Spleen (tissue), 11 donors: Measurements from ENCODE around the gene LSM2. TPM values are rescaled to one million over a fixed set of nuclear protein-coding genes. Genes with fewer than 3 reads are reported as not detected.
A peak's percentile ranks its signal among the peaks of the same experiment; 100 is the strongest.

ENCODE experiments used
- DNase-seq: peaks from one replicate; pipeline ENCODE4 v3.0.0-alpha.2; 2020
- H3K27ac ChIP-seq, 8 donors: fragments of 200-600 bp; sonication (generic) in 7 of 8; 1 replicate in 4 of 8; 2 replicates in 4 of 8; pipeline versions ENCODE4 v1.5.0 to v1.8.0; 2016 to 2021; ENCODE audit warnings: inconsistent platforms in 4 of 8, mild to moderate bottlenecking in 4 of 8, moderate library complexity in 1 of 8
- H3K27me3 ChIP-seq, 7 donors: fragments of 200-600 bp; sonication (generic) in 6 of 7; replicated peaks in 1 of 7; 1 replicate in 4 of 7; 2 replicates in 3 of 7; pipeline versions ENCODE4 v1.5.0 to v1.8.0; 2016 to 2021; ENCODE audit warnings: inconsistent platforms in 3 of 7, mild to moderate bottlenecking in 1 of 7
- H3K36me3 ChIP-seq, 6 donors: fragments of 200-600 bp; sonication (generic) in 5 of 6; 1 replicate in 4 of 6; 2 replicates in 2 of 6; pipeline versions ENCODE4 v1.5.0 to v1.8.0; 2016 to 2021; ENCODE audit warnings: inconsistent platforms in 2 of 6
- H3K4me1 ChIP-seq, 6 donors: fragments of 200-600 bp; sonication (generic) in 5 of 6; 1 replicate in 3 of 6; 2 replicates in 3 of 6; pipeline versions ENCODE4 v1.5.0 to v1.8.0; 2016 to 2021; ENCODE audit warnings: inconsistent platforms in 3 of 6
- H3K4me3 ChIP-seq, 8 donors: fragments of 200-600 bp; sonication (generic) in 7 of 8; 1 replicate in 4 of 8; 2 replicates in 4 of 8; pipeline versions ENCODE4 v1.5.0 to v1.8.0; 2016 to 2021; ENCODE audit warnings: inconsistent platforms in 4 of 8, mild to moderate bottlenecking in 4 of 8, moderate library complexity in 2 of 8
- H3K9me3 ChIP-seq, 8 donors: fragments of 200-600 bp; sonication (generic) in 7 of 8; 1 replicate in 4 of 8; 2 replicates in 4 of 8; pipeline versions ENCODE4 v1.5.0 to v1.8.0; 2016 to 2021; ENCODE audit warnings: inconsistent platforms in 4 of 8
- POLR2A ChIP-seq, 3 donors: fragments of 450-650 bp; IDR thresholded peaks; one replicate each; pipeline ENCODE4 v1.5.1; 2017; ENCODE audit warnings: antibody characterized with exemption in 3 of 3, mild to moderate bottlenecking in 1 of 3
- POLR2AphosphoS5 ChIP-seq, 3 donors: sonication (generic); formaldehyde crosslinking; IDR thresholded peaks; one replicate each; pipeline ENCODE4 v1.5.1; 2017; ENCODE audit warnings: antibody characterized with exemption in 3 of 3
- WGBS, 5 donors: extraction: QIAGEN DNeasy Blood & Tissue Kit in 3 of 5; methylation state at CpG; one replicate each; pipeline versions ENCODE4 v1.1.5 to v1.1.7; 2013 to 2018; 5-methylcytosine and 5-hydroxymethylcytosine counted together
- intact Hi-C: fragments of 100-400 bp; cut with DNase I; formaldehyde crosslinking; loops from one replicate; pipeline ENCODE4 v1.15.0; 2023; ENCODE audit warnings: low total_unique reads
- polyA plus RNA-seq, 3 donors: library from polyadenylated mRNA; stranded (reverse); fragments of 200-250 nt; gene quantifications; one replicate each; pipeline ENCODE4 v1.2.1, GENCODE V29; 2013
- total RNA-seq, 7 donors: library from RNA; depleted of rRNA in 3 of 7; stranded (reverse); fragments of >200 nt in 3 of 7; fragmentation: NEBNext Ultra II Directional in 4 of 7; extraction: Animal tissue kit (Norgen Biotek cat#: 25700) in 4 of 7; gene quantifications; one replicate each; pipeline versions ENCODE4 v1.1.0 to v1.2.1, GENCODE V29; 2016 to 2021
- TF ChIP-seq, protein P1 (sequence below), 11 experiments: fragments of 200-600 bp in 7 of 11; fragments of 450-650 bp in 4 of 11; sonication (generic) in 4 of 11; IDR thresholded peaks in 8 of 11; conservative IDR thresholded peaks in 3 of 11; 1 replicate in 7 of 11; 2 replicates in 4 of 11; pipeline versions ENCODE4 v1.4.0 to v1.8.0; 2016 to 2021; ENCODE audit warnings: antibody characterized with exemption in 11 of 11, inconsistent platforms in 4 of 11, mild to moderate bottlenecking in 1 of 11
- donor health status: healthy with polysubstance abuse.
- donor health status: DM: no; HTN: no; CAD: no; lungs with moderate emphysema.
- donor health status: DM: no; HTN: no; CAD: no.
- donor health status: Bipolar disorder and iron deficiency.
- donor health status: healthy.
- donor health status: DM: no; HTN: no; CAD: no.
- donor health status: DM: yes; HTN: yes; CAD: no.

LSM2 gene
- total and polyA plus RNA-seq, 10 donors, result 35.9 to 98.9 (median 51.6) TPM

DNA sequence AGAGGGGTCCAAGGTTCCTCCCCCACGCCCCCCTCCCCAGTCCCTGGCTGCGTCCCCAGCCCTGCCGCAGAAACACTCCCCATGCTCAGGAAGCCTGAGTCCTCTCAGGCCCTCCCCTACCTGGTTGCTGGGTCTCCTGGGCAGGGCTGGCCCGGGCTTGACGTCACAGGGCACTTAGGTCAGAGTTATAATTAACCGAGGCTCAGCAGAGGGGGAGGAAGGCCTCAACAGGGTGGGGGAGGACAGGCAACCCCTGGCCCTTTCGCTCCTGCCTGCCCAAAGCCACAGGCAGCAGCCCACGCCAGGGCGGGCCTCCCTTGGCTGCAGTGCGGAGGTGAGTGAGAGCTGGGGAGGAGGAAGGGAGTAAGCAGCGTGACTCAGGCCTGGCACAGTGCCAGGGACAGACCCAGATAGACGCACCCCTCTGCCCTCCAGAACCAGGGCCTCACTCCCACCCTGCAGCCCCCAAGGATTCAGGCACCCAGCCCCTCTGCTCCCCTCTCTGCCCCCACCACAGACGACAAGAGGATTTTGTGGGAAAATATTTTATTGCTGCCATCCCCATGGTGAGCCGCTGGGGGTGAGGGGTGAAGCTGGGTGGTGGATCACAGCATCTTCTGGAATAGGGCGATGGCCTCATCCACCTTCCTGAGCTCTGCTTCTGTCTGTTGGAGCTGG lies 29.6 kb downstream of the LSM2 start, which contains the start of gene VWA7:
Gene VWA7, minus strand, starts transcription at position 340 of the 678 bp plus-strand sequence. CDS start 549 bp downstream, outside the sequence.
- TF ChIP-seq POLR2AphosphoS5 (IDR thresholded peaks at IDR 0.05), result peak; percentile 77 to 85 (median 78)
- TF ChIP-seq, protein P1, sequence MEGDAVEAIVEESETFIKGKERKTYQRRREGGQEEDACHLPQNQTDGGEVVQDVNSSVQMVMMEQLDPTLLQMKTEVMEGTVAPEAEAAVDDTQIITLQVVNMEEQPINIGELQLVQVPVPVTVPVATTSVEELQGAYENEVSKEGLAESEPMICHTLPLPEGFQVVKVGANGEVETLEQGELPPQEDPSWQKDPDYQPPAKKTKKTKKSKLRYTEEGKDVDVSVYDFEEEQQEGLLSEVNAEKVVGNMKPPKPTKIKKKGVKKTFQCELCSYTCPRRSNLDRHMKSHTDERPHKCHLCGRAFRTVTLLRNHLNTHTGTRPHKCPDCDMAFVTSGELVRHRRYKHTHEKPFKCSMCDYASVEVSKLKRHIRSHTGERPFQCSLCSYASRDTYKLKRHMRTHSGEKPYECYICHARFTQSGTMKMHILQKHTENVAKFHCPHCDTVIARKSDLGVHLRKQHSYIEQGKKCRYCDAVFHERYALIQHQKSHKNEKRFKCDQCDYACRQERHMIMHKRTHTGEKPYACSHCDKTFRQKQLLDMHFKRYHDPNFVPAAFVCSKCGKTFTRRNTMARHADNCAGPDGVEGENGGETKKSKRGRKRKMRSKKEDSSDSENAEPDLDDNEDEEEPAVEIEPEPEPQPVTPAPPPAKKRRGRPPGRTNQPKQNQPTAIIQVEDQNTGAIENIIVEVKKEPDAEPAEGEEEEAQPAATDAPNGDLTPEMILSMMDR (IDR thresholded peaks at IDR 0.05 in 8 of 11, conservative IDR thresholded peaks at IDR 0.05 in 3 of 11), result no peak
- no peaks in the 10 kb centered on the region for H3K27me3 ChIP-seq
- intact Hi-C loops, result no loop called here
- H3K4me3 ChIP-seq, result peak within 1 kb of the TSS in 1 of 8 donors; percentile 44
- peaks cover 0 to 47% (median 41%) of the 10 kb centered on the region in 6 donors for H3K36me3 ChIP-seq
- WGBS, 5 donors, result 8 to 18% (median 14%) methylated on average over 11 to 15 of the region's 15 CpGs
- DNase-seq, result peak; percentile 90
- H3K4me1 ChIP-seq, result peaks cover 9 to 42% (median 26%) of the 10 kb centered on the region in 6 donors
- peak within 1 kb of the TSS in 6 of 8 donors; percentile 7 to 80 (median 32) for H3K27ac ChIP-seq
- H3K9me3 ChIP-seq, result no peaks in the 10 kb centered on the region

DNA sequence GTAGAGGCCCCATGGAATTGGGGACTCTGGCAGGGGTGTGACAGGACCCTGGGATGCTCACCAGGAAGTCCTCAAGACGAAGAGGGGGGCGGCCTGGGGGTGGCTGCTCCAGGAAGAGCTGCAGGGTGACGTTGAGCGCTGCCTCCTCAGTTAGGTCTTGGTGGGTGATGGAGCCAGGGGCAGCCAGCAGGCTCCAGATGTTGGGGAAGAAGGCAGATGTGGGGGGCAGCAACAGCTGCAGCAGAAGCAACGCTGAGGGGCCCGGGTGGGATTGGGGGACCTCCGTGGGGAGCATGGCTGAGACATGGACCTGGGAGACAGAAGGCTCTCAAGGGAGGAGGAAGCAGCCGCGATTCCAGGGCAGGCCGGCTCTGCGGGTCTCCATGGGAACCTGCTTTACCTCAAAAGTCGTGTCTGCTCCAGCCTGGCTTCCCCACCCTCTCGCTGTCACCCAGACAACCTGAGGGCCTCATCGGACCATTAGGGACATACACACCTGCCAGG lies 30.2 kb downstream of the LSM2 start:
- peak overlapping the region in 6 of 8 donors; percentile 7 to 80 (median 32) for H3K27ac ChIP-seq
- intact Hi-C loops, result no loop called here
- H3K4me1 ChIP-seq, result peaks cover 9 to 47% (median 29%) of the 10 kb centered on the region in 6 donors
- WGBS, 5 donors, result 19 to 40% (median 31%) methylated on average over 11 to 14 of the region's 14 CpGs
- no peaks in the 10 kb centered on the region for H3K9me3 ChIP-seq
- H3K27me3 ChIP-seq, result no peaks in the 10 kb centered on the region
- TF ChIP-seq, protein P1 (IDR thresholded peaks at IDR 0.05 in 8 of 11, conservative IDR thresholded peaks at IDR 0.05 in 3 of 11), result no peak
- no peak for TF ChIP-seq POLR2A (IDR thresholded peaks at IDR 0.05)
- no peak for TF ChIP-seq POLR2AphosphoS5 (IDR thresholded peaks at IDR 0.05)
- DNase-seq, result peak; percentile 70
- peaks cover 0 to 41% (median 35%) of the 10 kb centered on the region in 6 donors for H3K36me3 ChIP-seq
- peak overlapping the region in 1 of 8 donors; percentile 44 for H3K4me3 ChIP-seq

DNA sequence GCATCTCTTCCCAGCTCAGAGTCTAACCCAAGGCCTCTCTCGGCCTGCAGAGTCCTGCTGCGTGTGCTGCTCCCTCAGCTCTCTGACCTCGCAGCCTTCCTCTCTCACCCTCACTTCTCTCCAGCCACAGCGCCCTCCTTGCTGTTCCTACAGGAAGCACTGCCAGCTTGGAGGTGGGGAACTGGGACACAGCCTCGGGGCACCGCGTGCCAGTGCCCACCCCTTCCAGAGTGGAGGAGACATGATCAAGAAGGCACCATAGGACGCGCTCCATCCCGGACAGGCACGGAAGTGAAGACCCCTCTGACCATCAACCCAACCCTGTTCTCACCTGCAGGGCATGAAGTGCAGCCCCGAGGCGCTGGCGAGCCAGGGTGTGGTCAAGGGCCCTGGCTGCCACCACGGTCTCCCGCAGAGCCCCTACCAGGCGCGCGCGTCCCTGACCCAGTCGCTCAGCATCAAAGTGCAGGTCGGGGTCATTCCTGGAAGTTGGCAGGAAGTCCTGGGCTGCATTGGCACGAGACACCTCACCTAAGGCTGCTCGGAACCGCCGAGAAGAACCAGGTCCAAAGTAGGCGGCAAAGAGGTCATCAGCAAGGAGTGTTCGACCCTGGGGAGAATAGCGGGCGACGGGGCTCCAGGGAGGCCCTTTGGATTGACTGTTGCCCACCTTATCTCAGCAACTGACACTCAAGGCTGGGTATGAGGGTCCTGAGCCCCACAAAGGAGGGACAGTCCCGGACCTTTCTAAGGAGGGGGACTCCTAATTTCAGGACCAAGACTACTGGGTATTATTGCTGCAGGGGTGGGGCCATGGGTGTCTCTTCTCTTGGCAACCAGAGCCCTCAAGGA lies 30.9 kb downstream of the LSM2 start:
- Histone ChIP-seq H3K4me3 (no peak overlapping the region), H3K27me3 (no peaks in the 10 kb centered on the region), H3K4me1 (peaks cover 9 to 54% (median 29%) of the 10 kb centered on the region in 6 donors), H3K9me3 (no peaks in the 10 kb centered on the region), H3K36me3 (peaks cover 0 to 34% (median 28%) of the 10 kb centered on the region in 6 donors), H3K27ac (peak overlapping the region in 1 of 8 donors; percentile 69)
- TF ChIP-seq, protein P1 (IDR thresholded peaks at IDR 0.05 in 8 of 11, conservative IDR thresholded peaks at IDR 0.05 in 3 of 11), result no peak
- no peak for TF ChIP-seq POLR2A (IDR thresholded peaks at IDR 0.05)
- no peak for TF ChIP-seq POLR2AphosphoS5 (IDR thresholded peaks at IDR 0.05)
- no peak for DNase-seq
- intact Hi-C loops, result no loop called here
- WGBS, 5 donors, result 82 to 85% (median 84%) methylated on average over 30 to 32 of the region's 32 CpGs
